K562 (cell line): ENCODE data around the gene MEP1B.

Source experiments
- E2F1 ChIP-seq: sonication (generic); formaldehyde crosslinking; IDR thresholded peaks from 2 replicates; pipeline ENCODE4 v1.8.1; 2023; ENCODE audit warnings: mild to moderate bottlenecking, missing genetic modification reagents, moderate library complexity
- ETS1 ChIP-seq: conservative IDR thresholded peaks from 2 replicates; pipeline ENCODE4 v1.6.1; 2011; ENCODE audit warnings: low read depth, mild to moderate bottlenecking, low read length; ENCODE audit not compliant: control insufficient read depth
- NR3C1 ChIP-seq: sonication (generic); formaldehyde crosslinking; IDR thresholded peaks from 2 replicates; pipeline ENCODE4 v1.8.1; 2022; ENCODE audit warnings: missing genetic modification reagents
- RBBP5 ChIP-seq: fragments of 200-600 bp; sonication (generic); IDR thresholded peaks from 2 replicates; pipeline ENCODE4 v1.6.1; 2012; ENCODE audit warnings: borderline replicate concordance, mild to moderate bottlenecking, low read length, control low read depth, inconsistent platforms; ENCODE audit not compliant: insufficient read depth, poor library complexity, severe bottlenecking
- REST ChIP-seq, 2 experiments: fragments of 450-650 bp; formaldehyde crosslinking in 1 of 2; IDR thresholded peaks; 2 replicates each; pipeline versions ENCODE4 v1.4.0 to v1.6.1; 2014 to 2020; ENCODE audit warnings: mild to moderate bottlenecking in 2 of 2, borderline replicate concordance in 1 of 2, low read depth in 1 of 2
- TGIF2 ChIP-seq: sonication (generic); formaldehyde crosslinking; IDR thresholded peaks from 2 replicates; pipeline ENCODE4 v1.8.1; 2022; ENCODE audit warnings: mild to moderate bottlenecking, missing genetic modification reagents, moderate library complexity
- YY1 ChIP-seq, 3 experiments: IDR thresholded peaks; 2 replicates each; pipeline ENCODE4 v1.6.1; 2011; ENCODE audit warnings: low read length in 2 of 3, mild to moderate bottlenecking in 2 of 3, moderate library complexity in 2 of 3, borderline replicate concordance in 1 of 3, control low read depth in 1 of 3, low read depth in 1 of 3; ENCODE audit not compliant: insufficient read depth in 3 of 3, insufficient replicate concordance in 2 of 3, control insufficient read depth in 1 of 3, insufficient read length in 1 of 3; ENCODE audit errors: extremely low read depth in 1 of 3
- ZNF274 ChIP-seq: IDR thresholded peaks from 2 replicates; pipeline ENCODE4 v1.6.1; 2011; ENCODE audit warnings: low read depth, mild to moderate bottlenecking, low read length, moderate library complexity, borderline replicate concordance
- ZNF449 ChIP-seq: fragments of 250-450 bp; sonication (Bioruptor Pico); IDR thresholded peaks from 2 replicates; pipeline ENCODE4 v1.8.0; 2022; ENCODE audit warnings: moderate library complexity, mild to moderate bottlenecking, inconsistent platforms
- ZZZ3 ChIP-seq: fragments of 450-650 bp; IDR thresholded peaks from 2 replicates; pipeline ENCODE4 v1.6.1; 2016; ENCODE audit warnings: antibody characterized with exemption, mild to moderate bottlenecking, moderate library complexity

GRCh38 chr18:32189790-32190189, at the start of gene MEP1B:
- TF ChIP-seq TGIF2 (CRISPR knock-in tag) (no peak), ETS1 (no peak), ZNF274 (no peak), REST (IDR thresholded peaks at IDR 0.05; ENCODE audit: borderline replicate concordance) (no peak), REST (CRISPR knock-in tag; IDR thresholded peaks at IDR 0.05; ENCODE audit: low read depth) (no peak), ZZZ3 (no peak), RBBP5 (no peak), ZNF449 (no peak), YY1 (IDR thresholded peaks at IDR 0.05; ENCODE audit: borderline replicate concordance in 1 of 3, control insufficient read depth in 1 of 3, extremely low read depth in 1 of 3, insufficient read depth in 3 of 3, insufficient read length in 1 of 3, insufficient replicate concordance in 2 of 3, low read depth in 1 of 3, low read length in 2 of 3) (no peak), NR3C1 (CRISPR knock-in tag) (no peak), E2F1 (no peak)
